SK-N-SH (cell line): ENCODE measurements around the gene SIRPA. TPM values are rescaled to one million over a fixed set of nuclear protein-coding genes. Genes with fewer than 3 reads are reported as not detected.

Source experiments
- CTCF ChIA-PET: fragments of 300-600, 350-600 bp; formaldehyde crosslinking; extraction: SDS; loops from one replicate; lab custom pipeline; 2021; lab: Yijun Ruan, JAX
- POLR2A ChIA-PET: fragments of 350-600 bp; sonication (Branson Sonifier 250); formaldehyde crosslinking; extraction: SDS; loops from one replicate; lab custom pipeline; 2020; ENCODE audit warnings: antibody characterized with exemption, inconsistent platforms; lab: Yijun Ruan, JAX
- DNase-seq: peaks from one replicate; pipeline ENCODE4 v3.0.0; 2012
- H2AFZ ChIP-seq: fragments of 200-600 bp; sonication (generic); 2 replicates; pipeline ENCODE4 v1.8.1; 2016; ENCODE audit warnings: antibody characterized with exemption, mild to moderate bottlenecking, low read depth
- H3F3A ChIP-seq: fragments of 200-600 bp; sonication (generic); replicated peaks from 2 replicates; pipeline ENCODE3; 2016; ENCODE audit warnings: antibody characterized with exemption, mild to moderate bottlenecking; ENCODE audit not compliant: insufficient read depth
- H3K27ac ChIP-seq, 2 experiments: fragments of 200-500 bp in 1 of 2; fragments of 200-600 bp in 1 of 2; sonication (Bioruptor generic) in 1 of 2; sonication (generic), shearing (Covaris generic) in 1 of 2; 2 replicates each; pipeline versions ENCODE4 v1.5.1 to v1.6.1; 2014 to 2016; ENCODE audit warnings: low read depth in 2 of 2, inconsistent platforms in 1 of 2, low read length in 1 of 2, mild to moderate bottlenecking in 1 of 2, mixed read lengths in 1 of 2
- H3K27me3 ChIP-seq: fragments of 200-600 bp; sonication (generic), shearing (Covaris generic); 2 replicates; pipeline ENCODE4 v1.6.1; 2016; ENCODE audit warnings: mixed run types; ENCODE audit not compliant: insufficient read depth
- H3K36me3 ChIP-seq, 2 experiments: fragments of 200-500 bp in 1 of 2; fragments of 200-600 bp in 1 of 2; sonication (Bioruptor generic) in 1 of 2; sonication (generic) in 1 of 2; replicated peaks in 1 of 2; 2 replicates each; pipeline versions ENCODE3 to v1.5.1; 2014 to 2016; ENCODE audit warnings: low read length in 1 of 2, mild to moderate bottlenecking in 1 of 2; ENCODE audit not compliant: insufficient read depth in 2 of 2, control insufficient read depth in 1 of 2
- H3K4me1 ChIP-seq, 2 experiments: fragments of 200-500 bp in 1 of 2; fragments of 200-600 bp in 1 of 2; sonication (Bioruptor generic) in 1 of 2; sonication (generic), shearing (Covaris generic) in 1 of 2; 2 replicates each; pipeline versions ENCODE4 v1.5.1 to v1.6.1; 2014 to 2016; ENCODE audit warnings: low read depth in 1 of 2, low read length in 1 of 2, mixed run types in 1 of 2; ENCODE audit not compliant: insufficient read depth in 2 of 2, control insufficient read depth in 1 of 2
- H3K4me2 ChIP-seq: fragments of 200-600 bp; sonication (generic), shearing (Covaris generic); 2 replicates; pipeline ENCODE4 v1.6.1; 2017; ENCODE audit warnings: mixed run types
- H3K4me3 ChIP-seq, 2 experiments: fragments of 200-500 bp in 1 of 2; fragments of 200-600 bp in 1 of 2; sonication (Bioruptor generic) in 1 of 2; sonication (generic), shearing (Covaris generic) in 1 of 2; 2 replicates each; pipeline versions ENCODE4 v1.5.1 to v1.8.1; 2014 to 2016; ENCODE audit warnings: low read depth in 2 of 2, inconsistent platforms in 1 of 2, low read length in 1 of 2, mild to moderate bottlenecking in 1 of 2, mixed read lengths in 1 of 2, moderate library complexity in 1 of 2
- H3K79me2 ChIP-seq: fragments of 200-600 bp; sonication (generic); 2 replicates; pipeline ENCODE4 v1.8.1; 2017; ENCODE audit warnings: mild to moderate bottlenecking; ENCODE audit not compliant: insufficient read depth
- H3K9ac ChIP-seq: fragments of 200-600 bp; sonication (generic); 2 replicates; pipeline ENCODE4 v1.6.1; 2017; ENCODE audit warnings: mixed run types
- H3K9me2 ChIP-seq: fragments of 200-600 bp; sonication (generic); 2 replicates; pipeline ENCODE4 v1.6.1; 2017; ENCODE audit warnings: mixed run types
- H3K9me3 ChIP-seq: fragments of 200-600 bp; sonication (generic); 2 replicates; pipeline ENCODE4 v1.6.1; 2017; ENCODE audit warnings: mixed run types, mild to moderate bottlenecking, moderate library complexity
- H4K20me1 ChIP-seq: fragments of 200-600 bp; sonication (generic); 2 replicates; pipeline ENCODE4 v1.6.1; 2017; ENCODE audit warnings: mild to moderate bottlenecking, mixed run types; ENCODE audit not compliant: insufficient read depth
- ELF1 ChIP-seq: IDR thresholded peaks from 2 replicates; pipeline ENCODE4 v1.4.0; 2012
- EZH2phosphoT487 ChIP-seq: fragments of 200-600 bp; sonication (generic); IDR thresholded peaks from 2 replicates; pipeline ENCODE4 v1.6.1; 2017; ENCODE audit warnings: low read depth, mixed run types, mild to moderate bottlenecking, antibody characterized with exemption, moderate library complexity, borderline replicate concordance
- FOSL2 ChIP-seq: IDR thresholded peaks from 2 replicates; pipeline ENCODE4 v1.4.0; 2012; ENCODE audit warnings: low read depth, mild to moderate bottlenecking, moderate library complexity, borderline replicate concordance
- GATA2 ChIP-seq: sonication (generic); formaldehyde crosslinking; IDR thresholded peaks from 2 replicates; pipeline ENCODE4 v1.5.0; 2020; ENCODE audit warnings: mild to moderate bottlenecking, missing genetic modification reagents
- JUND ChIP-seq: IDR thresholded peaks from 2 replicates; pipeline ENCODE4 v1.4.0; 2012
- MXI1 ChIP-seq: IDR thresholded peaks from 2 replicates; pipeline ENCODE4 v1.6.1; 2012; ENCODE audit warnings: mild to moderate bottlenecking, low read depth, low read length, improper control_type of control experiment
- NRF1 ChIP-seq: IDR thresholded peaks from 2 replicates; pipeline ENCODE4 v1.6.1; 2012; ENCODE audit warnings: low read depth, mild to moderate bottlenecking, low read length
- POLR2AphosphoS5 ChIP-seq: IDR thresholded peaks from 2 replicates; pipeline ENCODE4 v1.6.1; 2012; ENCODE audit warnings: low read depth, low read length
- RCOR1 ChIP-seq: fragments of 150-350 bp; IDR thresholded peaks from 2 replicates; pipeline ENCODE4 v1.6.1; 2017; ENCODE audit warnings: antibody characterized with exemption, low read length
- RFX5 ChIP-seq: IDR thresholded peaks from 2 replicates; pipeline ENCODE4 v1.6.1; 2012; ENCODE audit warnings: mild to moderate bottlenecking, improper control_type of control experiment, low read length
- TAF1 ChIP-seq: IDR thresholded peaks from 2 replicates; pipeline ENCODE4 v1.6.1; 2012; ENCODE audit warnings: low read depth, mild to moderate bottlenecking, low read length, moderate library complexity, borderline replicate concordance
- TEAD4 ChIP-seq: IDR thresholded peaks from 2 replicates; pipeline ENCODE4 v1.4.0; 2012; ENCODE audit warnings: mild to moderate bottlenecking, borderline replicate concordance; ENCODE audit not compliant: insufficient read depth
- WGBS: methylation state at CpG from one replicate; pipeline ENCODE4 v1.1.6; 2017; ENCODE audit warnings: low lambda C conversion rate; 5-methylcytosine and 5-hydroxymethylcytosine counted together
- polyA plus RNA-seq, 3 experiments: library from polyadenylated mRNA; depleted of rRNA; stranded (reverse); fragments of >200 nt; gene quantifications; 2 replicates each; pipeline ENCODE4 v1.2.3, GENCODE V29; 2012
- TF ChIP-seq, protein P1 (sequence below): IDR thresholded peaks from 2 replicates; pipeline ENCODE4 v1.4.0; 2012; ENCODE audit warnings: low read depth
- TF ChIP-seq, protein P2 (sequence below): fragments of 200-600 bp; sonication (generic); IDR thresholded peaks from 2 replicates; pipeline ENCODE4 v1.6.1; 2017; ENCODE audit warnings: antibody characterized with exemption, mild to moderate bottlenecking, moderate library complexity
- TF ChIP-seq, protein P3 (sequence below): IDR thresholded peaks from 2 replicates; pipeline ENCODE4; 2012
- TF ChIP-seq, protein P4 (sequence below): IDR thresholded peaks from 2 replicates; pipeline ENCODE4 v1.6.1; 2012; ENCODE audit warnings: mild to moderate bottlenecking, low read depth, low read length, moderate library complexity

SIRPA gene
- polyA plus RNA-seq, 1 of the 3 experiments (the other 2 are of a cell fraction): 9.1 TPM

DNA sequence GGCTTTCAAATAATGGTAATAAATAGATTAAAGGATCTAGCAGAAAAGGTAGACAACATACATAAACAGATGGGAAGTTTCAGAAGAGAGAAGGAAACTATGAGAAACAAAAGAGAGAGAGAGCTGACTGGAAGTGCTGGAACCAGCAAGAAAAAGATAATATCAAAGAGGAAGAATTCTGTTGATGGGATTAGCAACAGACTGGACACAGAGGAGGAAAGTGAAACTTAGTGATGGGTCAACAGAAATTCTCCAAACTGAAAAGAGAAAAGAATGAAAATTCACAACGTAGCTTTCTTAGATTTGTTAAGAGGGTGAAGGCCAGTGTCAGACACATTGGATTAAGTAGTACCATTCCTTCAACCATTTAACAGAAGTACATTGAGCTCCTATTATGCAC lies 48.3 kb upstream of the SIRPA start:
- 14% methylated on average over 1 of the region's 1 CpG for WGBS
- POLR2A ChIA-PET: no interaction called here

DNA sequence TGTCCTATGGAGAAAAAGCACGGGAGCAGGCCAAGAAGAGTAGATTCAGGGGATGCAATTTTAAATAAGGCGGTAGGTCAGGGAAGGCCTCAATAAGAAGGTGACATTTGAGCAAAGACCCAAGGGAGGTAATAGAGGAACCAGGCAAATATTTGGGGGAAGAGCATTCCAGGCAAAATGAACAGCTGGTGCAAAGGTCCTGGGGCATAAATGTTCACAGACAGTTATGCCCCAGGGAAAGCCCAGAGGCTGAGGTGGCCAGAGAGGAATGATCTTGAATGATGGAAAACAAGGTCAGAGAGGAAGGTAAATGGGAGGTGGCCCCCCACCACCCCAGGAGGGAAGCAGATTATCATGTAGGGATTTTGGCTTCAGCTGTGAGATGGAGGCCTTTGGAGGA lies 47.4 kb upstream of the SIRPA start:
- H3F3A ChIP-seq: no peaks in the 10 kb centered on the region
- TF ChIP-seq, protein P1, sequence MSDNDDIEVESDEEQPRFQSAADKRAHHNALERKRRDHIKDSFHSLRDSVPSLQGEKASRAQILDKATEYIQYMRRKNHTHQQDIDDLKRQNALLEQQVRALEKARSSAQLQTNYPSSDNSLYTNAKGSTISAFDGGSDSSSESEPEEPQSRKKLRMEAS: no peak
- no peak for TF ChIP-seq TAF1
- no peak for TF ChIP-seq RFX5
- TF ChIP-seq, protein P2, sequence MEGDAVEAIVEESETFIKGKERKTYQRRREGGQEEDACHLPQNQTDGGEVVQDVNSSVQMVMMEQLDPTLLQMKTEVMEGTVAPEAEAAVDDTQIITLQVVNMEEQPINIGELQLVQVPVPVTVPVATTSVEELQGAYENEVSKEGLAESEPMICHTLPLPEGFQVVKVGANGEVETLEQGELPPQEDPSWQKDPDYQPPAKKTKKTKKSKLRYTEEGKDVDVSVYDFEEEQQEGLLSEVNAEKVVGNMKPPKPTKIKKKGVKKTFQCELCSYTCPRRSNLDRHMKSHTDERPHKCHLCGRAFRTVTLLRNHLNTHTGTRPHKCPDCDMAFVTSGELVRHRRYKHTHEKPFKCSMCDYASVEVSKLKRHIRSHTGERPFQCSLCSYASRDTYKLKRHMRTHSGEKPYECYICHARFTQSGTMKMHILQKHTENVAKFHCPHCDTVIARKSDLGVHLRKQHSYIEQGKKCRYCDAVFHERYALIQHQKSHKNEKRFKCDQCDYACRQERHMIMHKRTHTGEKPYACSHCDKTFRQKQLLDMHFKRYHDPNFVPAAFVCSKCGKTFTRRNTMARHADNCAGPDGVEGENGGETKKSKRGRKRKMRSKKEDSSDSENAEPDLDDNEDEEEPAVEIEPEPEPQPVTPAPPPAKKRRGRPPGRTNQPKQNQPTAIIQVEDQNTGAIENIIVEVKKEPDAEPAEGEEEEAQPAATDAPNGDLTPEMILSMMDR: no peak
- TF ChIP-seq, protein P3, sequence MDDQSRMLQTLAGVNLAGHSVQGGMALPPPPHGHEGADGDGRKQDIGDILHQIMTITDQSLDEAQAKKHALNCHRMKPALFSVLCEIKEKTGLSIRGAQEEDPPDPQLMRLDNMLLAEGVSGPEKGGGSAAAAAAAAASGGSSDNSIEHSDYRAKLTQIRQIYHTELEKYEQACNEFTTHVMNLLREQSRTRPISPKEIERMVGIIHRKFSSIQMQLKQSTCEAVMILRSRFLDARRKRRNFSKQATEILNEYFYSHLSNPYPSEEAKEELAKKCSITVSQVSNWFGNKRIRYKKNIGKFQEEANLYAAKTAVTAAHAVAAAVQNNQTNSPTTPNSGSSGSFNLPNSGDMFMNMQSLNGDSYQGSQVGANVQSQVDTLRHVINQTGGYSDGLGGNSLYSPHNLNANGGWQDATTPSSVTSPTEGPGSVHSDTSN: no peak
- TF ChIP-seq ELF1: no peak
- no peak for TF ChIP-seq FOSL2
- TF ChIP-seq EZH2phosphoT487: no peak
- TF ChIP-seq GATA2 (CRISPR knock-in tag): no peak

More for the DNA sequence above, 48.3 kb upstream of the SIRPA start:
- TF ChIP-seq RCOR1 (no peak), ELF1 (no peak), JUND (no peak), POLR2AphosphoS5 (no peak), MXI1 (no peak), NRF1 (no peak), TEAD4 (no peak)
- TF ChIP-seq, protein P3: no peak
- TF ChIP-seq, protein P4, sequence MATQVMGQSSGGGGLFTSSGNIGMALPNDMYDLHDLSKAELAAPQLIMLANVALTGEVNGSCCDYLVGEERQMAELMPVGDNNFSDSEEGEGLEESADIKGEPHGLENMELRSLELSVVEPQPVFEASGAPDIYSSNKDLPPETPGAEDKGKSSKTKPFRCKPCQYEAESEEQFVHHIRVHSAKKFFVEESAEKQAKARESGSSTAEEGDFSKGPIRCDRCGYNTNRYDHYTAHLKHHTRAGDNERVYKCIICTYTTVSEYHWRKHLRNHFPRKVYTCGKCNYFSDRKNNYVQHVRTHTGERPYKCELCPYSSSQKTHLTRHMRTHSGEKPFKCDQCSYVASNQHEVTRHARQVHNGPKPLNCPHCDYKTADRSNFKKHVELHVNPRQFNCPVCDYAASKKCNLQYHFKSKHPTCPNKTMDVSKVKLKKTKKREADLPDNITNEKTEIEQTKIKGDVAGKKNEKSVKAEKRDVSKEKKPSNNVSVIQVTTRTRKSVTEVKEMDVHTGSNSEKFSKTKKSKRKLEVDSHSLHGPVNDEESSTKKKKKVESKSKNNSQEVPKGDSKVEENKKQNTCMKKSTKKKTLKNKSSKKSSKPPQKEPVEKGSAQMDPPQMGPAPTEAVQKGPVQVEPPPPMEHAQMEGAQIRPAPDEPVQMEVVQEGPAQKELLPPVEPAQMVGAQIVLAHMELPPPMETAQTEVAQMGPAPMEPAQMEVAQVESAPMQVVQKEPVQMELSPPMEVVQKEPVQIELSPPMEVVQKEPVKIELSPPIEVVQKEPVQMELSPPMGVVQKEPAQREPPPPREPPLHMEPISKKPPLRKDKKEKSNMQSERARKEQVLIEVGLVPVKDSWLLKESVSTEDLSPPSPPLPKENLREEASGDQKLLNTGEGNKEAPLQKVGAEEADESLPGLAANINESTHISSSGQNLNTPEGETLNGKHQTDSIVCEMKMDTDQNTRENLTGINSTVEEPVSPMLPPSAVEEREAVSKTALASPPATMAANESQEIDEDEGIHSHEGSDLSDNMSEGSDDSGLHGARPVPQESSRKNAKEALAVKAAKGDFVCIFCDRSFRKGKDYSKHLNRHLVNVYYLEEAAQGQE: no peak
- Histone ChIP-seq H3K27ac (no peak overlapping the region), H3K9ac (no peak overlapping the region), H3K36me3 (no peaks in the 10 kb centered on the region), H3K4me1 (peaks cover 3 to 18% of the 10 kb centered on the region in 2 experiments; a peak in 2 of 4 replicates), H3K79me2 (no peaks in the 10 kb centered on the region), H3F3A (no peaks in the 10 kb centered on the region), H3K4me3 (no peak overlapping the region), H3K27me3 (no peaks in the 10 kb centered on the region), H4K20me1 (no peaks in the 10 kb centered on the region), H3K9me3 (no peaks in the 10 kb centered on the region), H3K9me2 (no peaks in the 10 kb centered on the region), H2AFZ (no peak overlapping the region), H3K4me2 (no peak overlapping the region)
- CTCF ChIA-PET: interaction anchor here (1.2 kb wide), 1 partner anchor 20 kb away, joined by 3 read pairs; no protein-coding TSS in a partner anchor
- no peak for DNase-seq

More for the DNA sequence above, 47.4 kb upstream of the SIRPA start:
- no peaks in the 10 kb centered on the region for H3K9me2 ChIP-seq
- H3K9ac ChIP-seq: no peak overlapping the region
- CTCF ChIA-PET: interaction anchor here (1.2 kb wide), 1 partner anchor 20 kb away, joined by 3 read pairs; no protein-coding TSS in a partner anchor
- no peak overlapping the region for H3K27ac ChIP-seq
- 80% methylated on average over 2 of the region's 2 CpGs for WGBS
- POLR2A ChIA-PET: no interaction called here
- no peaks in the 10 kb centered on the region for H3K36me3 ChIP-seq
- no peaks in the 10 kb centered on the region for H3K27me3 ChIP-seq
- no peak overlapping the region for H2AFZ ChIP-seq
- H4K20me1 ChIP-seq: no peaks in the 10 kb centered on the region
- no peaks in the 10 kb centered on the region for H3K9me3 ChIP-seq
- H3K4me2 ChIP-seq: no peak overlapping the region
- H3K4me3 ChIP-seq: no peak overlapping the region
- peaks cover 3 to 17% of the 10 kb centered on the region in 2 experiments; a peak in 2 of 4 replicates for H3K4me1 ChIP-seq
- no peak for DNase-seq
- no peaks in the 10 kb centered on the region for H3K79me2 ChIP-seq
